ENCODE measurements around the gene STARD9. TPM values are rescaled to one million over a fixed set of nuclear protein-coding genes. Genes with fewer than 3 reads are reported as not detected.
A peak's percentile ranks its signal among the peaks of the same experiment; 100 is the strongest.

The STARD9 gene
- total RNA-seq, 1 donor from 2014 or later = 13.6 TPM

DNA sequence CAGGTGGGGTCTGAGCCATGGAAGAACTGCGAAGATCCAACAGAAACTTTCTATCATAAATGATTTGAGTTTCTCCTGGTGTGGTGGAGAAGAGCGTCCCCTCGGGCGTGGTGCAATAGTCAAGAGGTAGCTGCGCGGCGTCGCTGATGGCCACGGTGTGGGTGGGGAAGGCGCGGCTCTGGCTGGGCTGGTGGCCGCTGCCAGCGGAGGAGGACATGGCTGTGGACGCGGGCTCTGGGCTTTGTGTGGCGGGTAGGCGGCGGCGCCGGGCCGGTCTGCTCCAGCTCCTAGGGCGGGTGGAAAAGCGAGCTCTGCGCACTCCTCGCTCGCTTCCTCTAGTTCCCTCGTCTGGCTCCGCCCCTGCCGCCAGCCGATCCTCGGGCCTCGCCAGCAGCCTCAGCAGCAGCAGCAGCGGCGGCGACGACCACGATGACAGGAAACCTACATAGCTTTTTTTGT, 5.9 kb downstream of the STARD9 start:
- DNase-seq (ENCODE audit: low spot score) = peak; percentile 94

DNA sequence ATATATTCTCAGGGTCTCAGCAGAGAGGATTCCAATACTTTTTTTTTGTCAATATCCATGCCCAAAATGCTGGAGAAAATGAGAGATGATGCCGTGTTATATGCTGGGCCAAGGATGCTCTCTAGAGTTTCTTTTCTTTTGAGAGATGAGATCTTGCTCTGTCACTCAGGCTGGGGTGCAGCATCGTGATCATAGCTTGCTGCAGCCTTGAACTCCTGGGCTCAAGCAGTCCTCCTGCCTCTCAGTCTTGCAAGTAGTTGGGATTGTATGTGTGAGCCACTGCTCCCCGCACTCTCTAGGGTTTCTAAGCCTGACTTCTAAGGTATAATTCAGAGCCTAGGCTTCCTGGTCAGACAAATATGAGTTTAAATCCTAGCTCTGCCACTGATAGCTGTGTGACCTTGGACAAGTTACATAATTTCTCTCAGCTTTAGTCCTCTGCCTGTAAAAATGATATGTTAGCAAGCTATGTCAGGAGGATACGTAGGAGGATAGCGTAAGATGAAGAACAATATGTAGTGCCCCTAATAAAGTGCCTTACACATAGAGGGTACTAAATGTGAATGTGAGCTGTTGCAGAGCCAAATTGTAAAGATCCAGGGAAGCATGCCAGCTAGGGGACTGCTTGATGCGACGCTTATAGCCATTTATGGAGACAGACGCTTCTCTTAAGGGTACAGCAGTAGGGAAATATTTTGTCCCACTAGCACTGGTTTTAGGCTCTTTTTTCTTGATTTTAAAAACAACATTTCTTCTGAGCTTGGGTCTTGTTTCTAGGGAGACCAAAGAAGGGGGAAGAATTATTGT, 7.4 kb downstream of the STARD9 start:
- no peaks in the 10 kb centered on the region for H3K9me3 Mint-ChIP-seq (ENCODE audit: low read depth)
- H3K4me3 Mint-ChIP-seq (ENCODE audit: unreplicated experiment) = no peak overlapping the region
- H3K27ac Mint-ChIP-seq (ENCODE audit: unreplicated experiment) = no peak overlapping the region
- peaks cover 61% of the 10 kb centered on the region for H3K4me1 Mint-ChIP-seq (ENCODE audit: low read depth)
- no peaks in the 10 kb centered on the region for H3K36me3 Mint-ChIP-seq (ENCODE audit: low read depth)
- TF ChIP-seq, protein P1, sequence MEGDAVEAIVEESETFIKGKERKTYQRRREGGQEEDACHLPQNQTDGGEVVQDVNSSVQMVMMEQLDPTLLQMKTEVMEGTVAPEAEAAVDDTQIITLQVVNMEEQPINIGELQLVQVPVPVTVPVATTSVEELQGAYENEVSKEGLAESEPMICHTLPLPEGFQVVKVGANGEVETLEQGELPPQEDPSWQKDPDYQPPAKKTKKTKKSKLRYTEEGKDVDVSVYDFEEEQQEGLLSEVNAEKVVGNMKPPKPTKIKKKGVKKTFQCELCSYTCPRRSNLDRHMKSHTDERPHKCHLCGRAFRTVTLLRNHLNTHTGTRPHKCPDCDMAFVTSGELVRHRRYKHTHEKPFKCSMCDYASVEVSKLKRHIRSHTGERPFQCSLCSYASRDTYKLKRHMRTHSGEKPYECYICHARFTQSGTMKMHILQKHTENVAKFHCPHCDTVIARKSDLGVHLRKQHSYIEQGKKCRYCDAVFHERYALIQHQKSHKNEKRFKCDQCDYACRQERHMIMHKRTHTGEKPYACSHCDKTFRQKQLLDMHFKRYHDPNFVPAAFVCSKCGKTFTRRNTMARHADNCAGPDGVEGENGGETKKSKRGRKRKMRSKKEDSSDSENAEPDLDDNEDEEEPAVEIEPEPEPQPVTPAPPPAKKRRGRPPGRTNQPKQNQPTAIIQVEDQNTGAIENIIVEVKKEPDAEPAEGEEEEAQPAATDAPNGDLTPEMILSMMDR (IDR thresholded peaks at IDR 0.05) = no peak
- no peak for DNase-seq (ENCODE audit: low spot score)
- H3K27me3 Mint-ChIP-seq (ENCODE audit: low read depth) = no peaks in the 10 kb centered on the region

More for the DNA sequence above, 5.9 kb downstream of the STARD9 start:
- H3K4me3 Mint-ChIP-seq (ENCODE audit: unreplicated experiment) = peak overlapping the region; percentile 70
- H3K27me3 Mint-ChIP-seq (ENCODE audit: low read depth) = no peaks in the 10 kb centered on the region
- TF ChIP-seq, protein P1 (IDR thresholded peaks at IDR 0.05) = peak; percentile 25
- peaks cover 76% of the 10 kb centered on the region for H3K4me1 Mint-ChIP-seq (ENCODE audit: low read depth)
- no peaks in the 10 kb centered on the region for H3K9me3 Mint-ChIP-seq (ENCODE audit: low read depth)
- H3K36me3 Mint-ChIP-seq (ENCODE audit: low read depth) = no peaks in the 10 kb centered on the region
- peak overlapping the region; percentile 87 for H3K27ac Mint-ChIP-seq (ENCODE audit: unreplicated experiment)

DNA sequence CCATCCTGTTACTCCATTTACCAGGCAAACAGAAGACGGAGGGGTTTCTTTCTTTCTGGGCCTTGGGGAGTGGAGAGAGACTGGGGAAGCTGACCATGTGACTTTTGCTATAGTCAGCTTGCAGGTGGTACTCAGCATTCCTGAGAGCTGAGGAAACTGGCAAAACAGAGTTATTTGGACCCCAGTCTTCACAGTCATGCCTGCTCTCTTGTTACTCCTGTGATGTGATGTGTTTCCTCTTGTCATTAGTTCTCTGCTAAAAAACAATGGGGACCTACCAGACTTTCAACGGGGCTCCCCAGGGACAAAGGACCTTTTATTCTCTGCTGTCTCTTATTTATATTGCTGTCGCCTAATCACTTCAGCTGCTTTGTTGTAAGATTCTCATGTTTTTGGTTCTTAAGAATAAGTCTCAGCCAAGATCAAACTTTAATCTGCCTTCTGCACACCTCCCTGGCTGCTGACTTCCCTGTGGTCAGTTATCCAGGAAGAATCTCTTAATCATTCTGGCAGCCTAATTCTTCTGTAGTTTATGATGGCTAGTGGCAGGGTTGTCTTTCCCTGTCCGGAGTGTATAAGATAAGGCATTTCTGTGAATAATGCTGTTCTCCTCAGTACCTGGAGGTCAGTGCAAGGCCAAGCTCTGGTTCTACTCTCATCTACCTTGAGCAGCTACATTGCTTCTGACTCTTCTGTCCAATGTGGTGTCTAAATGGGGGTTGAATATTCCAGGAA, 8.8 kb downstream of the STARD9 start:
- Mint-ChIP-seq H3K36me3 (ENCODE audit: low read depth) (peaks cover 4% of the 10 kb centered on the region), H3K9me3 (ENCODE audit: low read depth) (no peaks in the 10 kb centered on the region), H3K4me1 (ENCODE audit: low read depth) (peaks cover 50% of the 10 kb centered on the region), H3K27ac (ENCODE audit: unreplicated experiment) (peak overlapping the region; percentile 62), H3K4me3 (ENCODE audit: unreplicated experiment) (no peak overlapping the region), H3K27me3 (ENCODE audit: low read depth) (no peaks in the 10 kb centered on the region)
- no peak for DNase-seq (ENCODE audit: low spot score)
- TF ChIP-seq, protein P1 (IDR thresholded peaks at IDR 0.05) = no peak

DNA sequence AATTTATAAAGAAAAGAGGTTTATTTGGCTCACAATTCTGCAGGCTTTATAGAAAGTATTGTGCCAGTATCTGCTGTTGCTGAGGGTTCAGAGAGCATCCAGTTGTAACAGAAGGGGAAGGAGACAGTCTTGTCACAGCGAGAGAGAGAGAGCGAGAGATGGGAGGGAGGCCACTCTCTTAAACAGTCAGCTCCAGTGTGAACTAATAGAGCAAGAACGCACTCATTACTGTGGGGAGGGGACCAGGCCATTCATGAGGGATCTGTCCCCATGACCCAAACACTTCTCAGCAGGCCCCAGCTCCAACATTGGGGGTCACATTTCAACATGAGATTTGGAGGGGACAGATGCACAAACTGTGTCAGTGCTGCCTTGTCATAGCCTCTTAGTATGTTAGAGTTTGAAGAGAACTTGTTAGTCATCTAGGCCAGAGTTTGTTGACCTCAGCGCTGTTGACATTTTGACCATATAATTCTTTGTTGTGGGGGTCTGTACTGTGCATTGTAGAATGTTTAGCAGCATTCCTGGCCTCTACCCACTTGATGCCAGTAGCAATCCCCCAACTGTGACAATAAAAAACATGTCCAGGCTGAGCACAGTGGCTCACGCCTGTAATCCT, 15.3 kb downstream of the STARD9 start:
- no peaks in the 10 kb centered on the region for H3K27me3 Mint-ChIP-seq (ENCODE audit: low read depth)
- TF ChIP-seq, protein P1 (IDR thresholded peaks at IDR 0.05) = no peak
- peaks cover 11% of the 10 kb centered on the region for H3K4me1 Mint-ChIP-seq (ENCODE audit: low read depth)
- DNase-seq (ENCODE audit: low spot score) = no peak
- peaks cover 14% of the 10 kb centered on the region for H3K36me3 Mint-ChIP-seq (ENCODE audit: low read depth)
- H3K4me3 Mint-ChIP-seq (ENCODE audit: unreplicated experiment) = no peak overlapping the region
- H3K9me3 Mint-ChIP-seq (ENCODE audit: low read depth) = no peaks in the 10 kb centered on the region
- peak overlapping the region; percentile 36 for H3K27ac Mint-ChIP-seq (ENCODE audit: unreplicated experiment)

All from chondrocyte (in vitro differentiated cells).